Neural progenitor cell (in vitro differentiated cells): ENCODE results near the gene TYRP1. TPM values are rescaled to one million over a fixed set of nuclear protein-coding genes. Genes with fewer than 3 reads are reported as not detected.

Source experiments
- DNase-seq: peaks from one replicate; pipeline ENCODE4 v3.0.0-alpha.2; 2016; ENCODE audit warnings: low spot score
- H2AFZ ChIP-seq: fragments of 200-600 bp; sonication (generic); replicated peaks from 2 replicates; pipeline ENCODE4 v1.6.1; 2016; ENCODE audit warnings: antibody characterized with exemption
- H3F3A ChIP-seq: fragments of 200-600 bp; sonication (generic); 2 replicates; pipeline ENCODE4 v1.6.1; 2016; ENCODE audit warnings: antibody characterized with exemption, low read depth
- H3K27ac ChIP-seq: fragments of 200-600 bp; sonication (generic); 2 replicates; pipeline ENCODE4 v1.5.1; 2016; ENCODE audit warnings: mild to moderate bottlenecking
- H3K27me3 ChIP-seq: fragments of 200-600 bp; sonication (generic); 2 replicates; pipeline ENCODE4 v1.6.1; 2016; ENCODE audit warnings: mild to moderate bottlenecking, moderate library complexity
- H3K36me3 ChIP-seq: fragments of 200-600 bp; sonication (generic); 2 replicates; pipeline ENCODE4 v1.5.1; 2016
- H3K4me1 ChIP-seq: fragments of 200-600 bp; sonication (generic); 2 replicates; pipeline ENCODE4 v1.6.1; 2016; ENCODE audit warnings: mixed run types
- H3K4me2 ChIP-seq: fragments of 200-600 bp; sonication (generic); 2 replicates; pipeline ENCODE4 v1.6.1; 2016
- H3K4me3 ChIP-seq: fragments of 200-600 bp; sonication (generic); 2 replicates; pipeline ENCODE4 v1.5.1; 2016
- H3K79me2 ChIP-seq: fragments of 200-600 bp; sonication (generic); 2 replicates; pipeline ENCODE4 v1.6.1; 2016; ENCODE audit warnings: low read depth
- H3K9ac ChIP-seq: fragments of 200-600 bp; sonication (generic); 2 replicates; pipeline ENCODE4 v1.6.1; 2016
- H3K9me3 ChIP-seq: fragments of 200-600 bp; sonication (generic); 2 replicates; pipeline ENCODE4 v1.5.1; 2016; ENCODE audit warnings: low read depth
- H4K20me1 ChIP-seq: fragments of 200-600 bp; sonication (generic); 2 replicates; pipeline ENCODE4 v1.6.1; 2016; ENCODE audit warnings: low read depth
- H3K27ac Mint-ChIP-seq: 3 replicates; pipeline ENCODE4 v1.8.0; 2021; ENCODE audit warnings: mixed read lengths
- H3K27me3 Mint-ChIP-seq: 2 replicates; pipeline ENCODE4 v1.8.0; 2022; ENCODE audit warnings: low read depth, mild to moderate bottlenecking, inconsistent platforms, moderate library complexity, mixed read lengths; ENCODE audit not compliant: insufficient read depth
- H3K36me3 Mint-ChIP-seq: 3 replicates; pipeline ENCODE4 v1.8.0; 2021; ENCODE audit warnings: mixed read lengths
- H3K4me1 Mint-ChIP-seq: 3 replicates; pipeline ENCODE4 v1.8.0; 2021; ENCODE audit warnings: mixed read lengths
- H3K4me3 Mint-ChIP-seq: 3 replicates; pipeline ENCODE4 v1.8.0; 2021; ENCODE audit warnings: mild to moderate bottlenecking, moderate library complexity, mixed read lengths
- H3K9me3 Mint-ChIP-seq: 3 replicates; pipeline ENCODE4 v1.8.0; 2020; ENCODE audit warnings: mixed read lengths
- CTCF ChIP-seq: fragments of 200-600 bp; sonication (generic); IDR thresholded peaks from 2 replicates; pipeline ENCODE4 v1.5.1; 2017; ENCODE audit warnings: antibody characterized with exemption, mild to moderate bottlenecking
- EZH2 ChIP-seq: fragments of 200-600 bp; sonication (generic); IDR thresholded peaks from 2 replicates; pipeline ENCODE4 v1.6.1; 2017; ENCODE audit warnings: antibody characterized with exemption, mild to moderate bottlenecking, moderate library complexity
- EZH2phosphoT487 ChIP-seq: fragments of 200-600 bp; sonication (generic); IDR thresholded peaks from 2 replicates; pipeline ENCODE4 v1.6.1; 2017; ENCODE audit warnings: antibody characterized with exemption
- total RNA-seq: library from RNA; depleted of rRNA; stranded (reverse); fragments of >200 nt; gene quantifications from 2 replicates; pipeline ENCODE4 v1.2.3, GENCODE V29; 2015; ENCODE audit warnings: low replicate concordance

The TYRP1 gene
- total RNA-seq, 1 donor from 2014 or later: 0.75 TPM

DNA sequence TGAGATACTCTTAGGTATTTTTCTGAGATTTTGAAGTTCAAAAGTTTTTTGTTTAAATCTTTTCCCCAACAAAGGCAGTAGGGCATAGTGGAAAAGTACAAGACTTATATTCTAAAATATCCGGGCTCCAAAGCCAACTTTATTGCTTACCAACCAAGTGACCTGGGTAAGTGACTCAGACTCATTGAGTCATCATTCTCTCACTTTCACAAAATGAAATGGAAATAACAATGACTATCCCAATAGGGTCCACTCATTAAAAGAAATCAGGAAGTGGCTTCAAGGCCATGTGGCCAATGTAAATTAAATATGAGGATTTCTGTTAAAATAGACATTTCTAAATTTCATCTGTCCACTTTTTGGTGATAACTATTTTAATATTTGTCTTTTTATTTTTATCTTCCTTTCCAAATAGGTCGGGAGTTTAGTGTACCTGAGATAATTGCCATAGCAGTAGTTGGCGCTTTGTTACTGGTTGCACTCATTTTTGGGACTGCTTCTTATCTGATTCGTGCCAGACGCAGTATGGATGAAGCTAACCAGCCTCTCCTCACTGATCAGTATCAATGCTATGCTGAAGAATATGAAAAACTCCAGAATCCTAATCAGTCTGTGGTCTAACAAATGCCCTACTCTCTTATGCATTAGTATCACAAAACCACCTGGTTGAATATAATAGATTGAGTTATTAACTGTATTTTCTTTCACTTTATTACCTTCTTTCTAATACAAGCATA, 15.5 kb downstream of the TYRP1 start:
- Mint-ChIP-seq H3K36me3 (no peaks in the 10 kb centered on the region), H3K27ac (no peak overlapping the region), H3K4me1 (no peaks in the 10 kb centered on the region), H3K4me3 (no peak overlapping the region), H3K9me3 (no peaks in the 10 kb centered on the region), H3K27me3 (no peaks in the 10 kb centered on the region)
- Histone ChIP-seq H3K27ac (no peak overlapping the region), H3F3A (no peaks in the 10 kb centered on the region), H2AFZ (no peak overlapping the region), H3K4me2 (no peak overlapping the region), H3K9ac (no peak overlapping the region), H3K4me3 (no peak overlapping the region), H3K9me3 (no peaks in the 10 kb centered on the region), H4K20me1 (no peaks in the 10 kb centered on the region), H3K79me2 (no peaks in the 10 kb centered on the region), H3K36me3 (no peaks in the 10 kb centered on the region), H3K27me3 (no peaks in the 10 kb centered on the region), H3K4me1 (no peaks in the 10 kb centered on the region)
- no peak for DNase-seq
- no peak for TF ChIP-seq EZH2phosphoT487
- no peak for TF ChIP-seq EZH2
- TF ChIP-seq CTCF: no peak

DNA sequence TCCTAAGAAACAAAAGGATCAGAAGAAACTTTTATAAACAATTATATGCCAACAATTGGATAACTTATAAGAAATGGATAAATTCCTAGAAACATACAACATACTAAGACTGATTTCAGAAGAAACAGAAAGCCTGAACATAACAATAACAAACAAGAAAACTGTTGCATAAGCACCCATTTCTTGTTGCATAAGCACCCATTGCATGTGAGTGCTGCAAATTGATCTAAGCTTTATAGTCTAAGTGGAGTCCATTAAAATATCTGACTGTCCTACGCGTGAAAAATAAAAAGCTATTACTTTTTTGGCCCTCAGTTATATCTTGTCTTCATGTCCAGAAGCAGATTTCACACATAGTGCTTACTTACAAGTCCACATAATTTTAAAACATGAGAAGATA, 19.3 kb downstream of the TYRP1 start:
- no peaks in the 10 kb centered on the region for H3K9me3 ChIP-seq
- no peak for TF ChIP-seq EZH2phosphoT487
- TF ChIP-seq EZH2: no peak
- no peak for TF ChIP-seq CTCF
- no peaks in the 10 kb centered on the region for H3K27me3 Mint-ChIP-seq
- no peaks in the 10 kb centered on the region for H3K36me3 Mint-ChIP-seq
- H3K4me3 ChIP-seq: no peak overlapping the region
- H3K4me1 Mint-ChIP-seq: no peaks in the 10 kb centered on the region
- no peak overlapping the region for H3K27ac Mint-ChIP-seq
- H3K36me3 ChIP-seq: no peaks in the 10 kb centered on the region
- no peaks in the 10 kb centered on the region for H4K20me1 ChIP-seq
- H3K4me2 ChIP-seq: no peak overlapping the region
- no peaks in the 10 kb centered on the region for H3K27me3 ChIP-seq
- H3F3A ChIP-seq: no peaks in the 10 kb centered on the region
- H3K9ac ChIP-seq: no peak overlapping the region
- no peaks in the 10 kb centered on the region for H3K9me3 Mint-ChIP-seq
- no peaks in the 10 kb centered on the region for H3K4me1 ChIP-seq
- H2AFZ ChIP-seq: no peak overlapping the region
- DNase-seq: no peak
- H3K79me2 ChIP-seq: no peaks in the 10 kb centered on the region
- no peak overlapping the region for H3K4me3 Mint-ChIP-seq
- H3K27ac ChIP-seq: no peak overlapping the region

DNA sequence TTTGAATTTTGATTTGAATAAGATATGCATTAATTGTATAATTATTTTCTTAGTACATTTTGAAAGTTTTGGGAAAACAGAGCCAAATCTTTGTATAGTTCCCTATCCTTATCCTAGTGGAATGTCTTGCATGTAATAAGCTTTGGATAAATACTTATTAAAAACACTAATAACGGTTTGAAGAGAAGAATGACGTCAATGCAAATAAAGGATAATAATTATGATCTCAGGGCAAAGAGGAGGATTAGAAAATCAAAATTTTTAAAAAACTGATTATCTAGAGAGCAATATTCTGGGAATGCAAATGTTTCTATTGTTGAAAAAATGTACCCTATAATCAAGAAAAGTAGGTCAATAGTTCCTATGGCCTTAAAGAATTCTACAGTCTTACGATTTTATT, 22.1 kb downstream of the TYRP1 start:
- no peak for DNase-seq
- Histone ChIP-seq H4K20me1 (no peaks in the 10 kb centered on the region), H3K9ac (no peak overlapping the region), H3K36me3 (no peaks in the 10 kb centered on the region), H3K27me3 (no peaks in the 10 kb centered on the region), H3K4me2 (no peak overlapping the region), H3K79me2 (no peaks in the 10 kb centered on the region), H3K27ac (no peak overlapping the region), H2AFZ (no peak overlapping the region), H3K4me3 (no peak overlapping the region), H3K9me3 (no peaks in the 10 kb centered on the region), H3K4me1 (peaks cover 15% of the 10 kb centered on the region), H3F3A (peaks cover 12% of the 10 kb centered on the region)
- TF ChIP-seq CTCF: no peak
- TF ChIP-seq EZH2phosphoT487: no peak
- TF ChIP-seq EZH2: no peak
- Mint-ChIP-seq H3K4me3 (no peak overlapping the region), H3K36me3 (no peaks in the 10 kb centered on the region), H3K27ac (no peak overlapping the region), H3K9me3 (no peaks in the 10 kb centered on the region), H3K27me3 (no peaks in the 10 kb centered on the region), H3K4me1 (peaks cover 8% of the 10 kb centered on the region)
